NT2/D1 (cell line): ENCODE measurements around the gene DOCK11.

ENCODE experiments used
- DNase-seq: peaks from one replicate; pipeline ENCODE4 v3.0.0-alpha.2; 2011; ENCODE audit warnings: low read depth, low spot score
- H3K27me3 ChIP-seq: 2 replicates; pipeline ENCODE4 v1.6.0; 2011; ENCODE audit warnings: mild to moderate bottlenecking; ENCODE audit not compliant: insufficient read length, insufficient read depth
- H3K36me3 ChIP-seq: 2 replicates; pipeline ENCODE4 v1.6.1; 2011; ENCODE audit warnings: mild to moderate bottlenecking, low read length, mixed read lengths; ENCODE audit not compliant: insufficient read depth, insufficient read length
- H3K4me1 ChIP-seq: 2 replicates; pipeline ENCODE4 v1.5.1; 2011; ENCODE audit not compliant: insufficient read depth, insufficient read length
- H3K4me3 ChIP-seq: 2 replicates; pipeline ENCODE4 v1.5.1; 2011; ENCODE audit warnings: low read depth; ENCODE audit not compliant: insufficient read length
- H3K9ac ChIP-seq: 2 replicates; pipeline ENCODE4 v1.6.0; 2011; ENCODE audit warnings: low read depth; ENCODE audit not compliant: insufficient read length
- H3K9me3 ChIP-seq: 2 replicates; pipeline ENCODE4 v1.5.1; 2011; ENCODE audit warnings: mild to moderate bottlenecking, low read length; ENCODE audit not compliant: insufficient read depth
- SUZ12 ChIP-seq: IDR thresholded peaks from 2 replicates; pipeline ENCODE4 v1.6.1; 2011; ENCODE audit not compliant: insufficient read length, insufficient read depth; ENCODE audit errors: extremely low read depth
- YY1 ChIP-seq: IDR thresholded peaks from 2 replicates; pipeline ENCODE4 v1.6.1; 2011; ENCODE audit not compliant: insufficient read length, insufficient read depth
- ZNF274 ChIP-seq: IDR thresholded peaks from 2 replicates; pipeline ENCODE4 v1.6.1; 2011; ENCODE audit warnings: mild to moderate bottlenecking, low read depth, low read length

DOCK11 gene

DNA sequence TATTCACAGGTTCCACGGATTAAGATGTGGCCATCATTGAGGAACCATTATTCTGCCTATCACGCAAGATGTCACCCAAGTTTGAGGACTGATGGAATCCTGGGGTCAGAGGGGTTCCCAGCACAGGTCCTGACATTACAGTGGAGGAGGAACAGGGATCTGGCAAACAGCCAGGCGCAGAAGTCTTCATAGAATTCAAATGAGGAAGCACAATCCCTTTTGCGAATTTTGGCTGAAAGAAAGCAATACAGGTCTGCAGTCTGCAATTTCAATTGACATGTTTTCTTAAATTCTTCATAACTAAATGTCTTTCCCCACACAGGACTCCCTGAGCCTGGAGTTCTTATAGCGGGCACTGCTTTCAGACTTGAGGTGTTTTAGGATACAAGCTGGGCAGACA is 14.5 kb downstream of the DOCK11 start:
- Histone ChIP-seq H3K4me1 (no peaks in the 10 kb centered on the region), H3K4me3 (no peak overlapping the region), H3K9me3 (peaks cover 12% of the 10 kb centered on the region; the same call in 1 of the 2 replicates), H3K27me3 (no peaks in the 10 kb centered on the region), H3K36me3 (no peaks in the 10 kb centered on the region), H3K9ac (no peak overlapping the region)
- TF ChIP-seq YY1 (no peak), SUZ12 (no peak), ZNF274 (no peak)
- DNase-seq, result no peak

DNA sequence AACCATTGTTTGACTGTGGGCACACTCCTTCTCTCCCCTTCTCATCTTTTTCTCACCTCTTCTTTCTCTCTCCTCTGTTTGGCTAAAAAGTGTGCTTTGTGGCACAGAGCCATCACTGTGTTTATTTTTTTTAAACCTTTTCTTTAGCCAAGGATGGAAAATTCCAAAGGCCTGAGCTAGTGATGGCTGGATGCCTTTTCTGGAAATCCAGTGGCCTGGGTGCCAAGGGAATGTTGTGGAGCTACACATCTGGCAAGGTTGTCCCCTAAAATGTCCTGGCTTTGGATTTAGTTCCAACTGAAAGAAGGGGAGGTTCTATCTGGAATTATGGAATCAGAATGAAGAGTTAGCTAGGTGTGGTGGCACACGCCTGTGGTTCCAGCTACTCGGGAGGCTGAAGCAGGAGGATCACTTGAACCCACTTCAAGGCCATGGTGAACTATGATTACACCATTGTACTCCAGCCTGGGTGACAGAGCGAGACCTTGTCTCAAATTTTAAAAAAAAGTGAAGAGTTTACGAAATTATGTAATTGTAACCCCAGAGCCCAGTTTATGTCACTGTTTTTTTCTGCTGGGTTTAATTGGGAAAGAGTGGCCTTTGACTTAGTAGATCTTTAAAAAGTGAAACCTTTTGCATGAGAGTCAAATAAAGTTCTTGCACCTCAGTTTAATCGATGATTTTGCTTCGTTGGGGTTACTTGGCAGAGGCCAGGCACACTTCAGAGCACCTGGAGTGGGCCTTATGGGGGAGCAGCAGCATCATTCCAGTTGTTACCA is 17.7 kb downstream of the DOCK11 start:
- DNase-seq, result no peak
- Histone ChIP-seq H3K27me3 (no peaks in the 10 kb centered on the region), H3K4me1 (no peaks in the 10 kb centered on the region), H3K4me3 (no peak overlapping the region), H3K9me3 (peaks cover 12% of the 10 kb centered on the region; the same call in 1 of the 2 replicates), H3K9ac (no peak overlapping the region), H3K36me3 (no peaks in the 10 kb centered on the region)
- TF ChIP-seq ZNF274, result no peak
- no peak for TF ChIP-seq SUZ12
- no peak for TF ChIP-seq YY1

DNA sequence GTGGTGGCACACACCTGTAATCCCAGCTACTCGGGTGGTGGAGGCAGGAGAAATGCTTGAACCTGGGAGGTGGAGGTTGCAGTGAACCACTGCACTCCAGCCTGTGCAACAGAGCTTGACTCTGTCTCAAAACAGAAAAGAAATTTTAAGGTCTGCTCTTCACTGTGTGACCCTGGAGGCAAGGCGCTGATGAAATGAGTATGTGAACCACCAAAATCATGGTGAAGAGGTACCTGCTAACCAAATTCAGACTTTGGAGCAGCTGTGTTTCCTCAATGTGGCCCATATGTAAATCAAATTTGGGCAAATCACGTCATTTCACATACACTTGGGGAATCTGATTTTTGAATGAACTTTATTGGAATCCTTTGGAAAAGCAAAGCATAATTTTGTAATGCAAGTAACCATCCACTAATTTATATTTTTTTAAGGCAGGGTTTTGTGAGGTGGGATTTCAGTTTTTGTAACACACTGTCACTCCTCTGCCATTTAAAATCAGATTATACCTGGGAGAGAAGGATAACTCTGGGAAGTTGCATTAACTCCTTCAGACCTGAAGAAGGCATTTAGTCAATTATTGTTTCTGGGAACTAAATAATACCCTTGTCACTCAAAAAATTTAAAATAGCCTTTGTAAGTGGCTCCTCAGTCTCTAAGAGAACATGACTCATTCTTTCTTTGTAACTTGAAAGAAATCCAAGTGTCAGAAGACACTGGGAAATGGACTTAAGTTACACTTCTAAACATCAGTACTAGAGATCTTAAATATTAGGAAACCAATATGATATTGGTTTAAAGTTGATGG is 24.0 kb downstream of the DOCK11 start:
- Histone ChIP-seq H3K27me3 (no peaks in the 10 kb centered on the region), H3K4me3 (no peak overlapping the region), H3K4me1 (no peaks in the 10 kb centered on the region), H3K9me3 (peaks cover 4% of the 10 kb centered on the region; the same call in 1 of the 2 replicates), H3K36me3 (no peaks in the 10 kb centered on the region), H3K9ac (no peak overlapping the region)
- TF ChIP-seq YY1 (no peak), SUZ12 (no peak), ZNF274 (no peak)
- DNase-seq, result no peak

DNA sequence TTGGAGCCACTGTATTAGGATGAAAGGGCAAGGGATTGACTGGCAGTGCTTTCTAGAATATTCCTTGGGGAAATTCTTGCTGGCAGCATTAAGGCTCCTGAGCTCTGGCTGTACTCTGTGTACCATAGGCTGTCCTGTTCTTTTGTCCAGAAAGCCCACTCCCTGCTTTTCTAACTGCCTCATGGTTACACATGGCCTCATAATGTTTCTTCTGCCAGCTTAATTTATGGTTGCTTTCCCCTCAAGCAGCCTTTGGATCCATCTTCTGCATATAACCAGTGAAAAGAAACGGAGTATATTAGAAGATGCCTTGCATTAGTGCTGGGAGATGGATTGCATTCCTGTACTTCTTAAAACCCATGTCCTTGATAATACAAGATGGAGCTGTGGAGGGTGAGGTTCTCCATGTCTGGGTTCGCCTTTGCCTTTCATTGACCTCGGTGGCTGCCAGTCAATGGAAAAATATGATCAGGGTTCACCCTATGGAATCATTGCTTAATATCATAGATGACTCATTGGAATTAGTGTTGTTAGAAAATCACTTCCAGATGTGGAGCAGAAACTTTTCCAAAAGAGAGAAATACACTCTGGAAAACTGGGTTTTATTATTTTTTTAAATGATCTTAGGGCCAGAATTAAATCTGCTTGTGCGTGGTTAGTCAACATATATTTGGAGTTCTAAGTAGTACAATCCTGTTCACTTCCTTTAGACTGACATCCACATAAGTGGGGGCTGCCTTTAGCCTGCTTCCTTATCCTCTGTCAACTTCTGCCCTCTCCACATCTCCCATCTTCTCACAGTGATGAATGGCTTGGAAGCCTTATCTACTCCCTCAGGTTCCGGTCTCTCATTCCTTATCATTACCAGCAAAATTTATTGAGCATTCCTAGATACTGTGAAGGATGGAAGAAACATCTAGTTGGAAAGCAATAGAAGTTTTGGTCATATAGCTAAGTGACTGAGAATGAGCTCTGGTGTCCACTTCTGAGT is 24.9 kb downstream of the DOCK11 start:
- no peak overlapping the region for H3K9ac ChIP-seq
- no peak overlapping the region for H3K4me3 ChIP-seq
- H3K9me3 ChIP-seq, result no peaks in the 10 kb centered on the region
- H3K36me3 ChIP-seq, result no peaks in the 10 kb centered on the region
- H3K27me3 ChIP-seq, result no peaks in the 10 kb centered on the region
- H3K4me1 ChIP-seq, result no peaks in the 10 kb centered on the region
- TF ChIP-seq ZNF274 (no peak), SUZ12 (no peak), YY1 (no peak)
- no peak for DNase-seq

DNA sequence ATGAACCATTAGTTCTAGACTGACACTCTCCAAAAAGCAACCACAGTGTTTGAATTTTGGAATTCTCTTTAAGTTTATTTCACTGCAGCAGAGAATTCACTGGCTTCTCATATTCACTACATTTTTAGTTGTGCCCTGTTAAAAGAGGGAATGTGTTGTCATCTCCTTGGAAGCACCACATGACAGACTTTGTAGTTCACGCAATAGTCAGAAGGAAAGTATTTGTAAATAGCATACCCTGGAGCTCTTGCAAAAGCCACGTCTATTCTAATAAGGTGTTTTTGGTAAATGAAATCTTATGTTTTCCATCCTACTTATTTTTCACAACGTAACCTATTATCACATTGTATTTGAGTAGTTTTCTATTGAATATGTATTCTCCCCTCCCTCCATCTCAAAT is 25.8 kb downstream of the DOCK11 start:
- DNase-seq, result no peak
- Histone ChIP-seq H3K4me1 (no peaks in the 10 kb centered on the region), H3K9ac (no peak overlapping the region)

DNA sequence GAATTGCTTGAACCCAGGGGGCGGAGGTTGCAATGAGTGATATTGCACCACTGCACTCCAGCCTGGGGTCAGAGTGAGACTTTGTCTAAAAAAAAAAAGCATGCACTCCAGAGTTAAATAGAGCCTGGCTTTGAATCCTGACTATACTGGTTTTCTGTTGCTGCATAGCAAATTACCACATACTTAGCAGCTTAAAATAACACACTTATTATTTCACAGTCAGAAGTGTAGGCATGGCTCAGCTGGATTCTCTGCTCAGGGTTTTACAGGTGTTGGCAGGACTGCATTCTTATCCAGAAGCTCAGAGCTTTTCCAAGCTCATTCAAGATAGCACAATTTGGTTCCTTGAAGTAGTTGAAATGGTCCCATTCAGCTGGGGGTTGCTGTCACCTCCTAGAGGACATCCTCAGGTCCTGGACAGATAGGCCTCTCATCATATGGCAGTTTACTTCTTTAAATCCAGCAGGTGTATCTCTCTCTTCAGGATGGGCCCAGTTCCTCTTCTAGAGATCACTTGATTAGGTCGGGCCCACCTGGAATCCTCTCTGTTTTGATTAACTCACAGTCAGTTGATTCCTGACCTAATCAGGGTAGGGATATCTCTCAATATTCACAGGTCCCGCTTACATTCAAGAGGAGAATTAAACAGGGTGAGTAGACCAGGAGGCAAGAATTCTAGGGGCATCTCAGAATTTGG is 26.8 kb downstream of the DOCK11 start:
- TF ChIP-seq SUZ12 (no peak), ZNF274 (no peak), YY1 (no peak)
- no peaks in the 10 kb centered on the region for H3K9me3 ChIP-seq
- H3K27me3 ChIP-seq, result no peaks in the 10 kb centered on the region
- no peak for DNase-seq
- H3K36me3 ChIP-seq, result no peaks in the 10 kb centered on the region
- H3K4me1 ChIP-seq, result no peaks in the 10 kb centered on the region
- no peak overlapping the region for H3K9ac ChIP-seq
- no peak overlapping the region for H3K4me3 ChIP-seq

More for the DNA sequence above, 25.8 kb downstream of the DOCK11 start:
- no peaks in the 10 kb centered on the region for H3K36me3 ChIP-seq
- no peaks in the 10 kb centered on the region for H3K9me3 ChIP-seq
- no peak for TF ChIP-seq SUZ12
- TF ChIP-seq YY1, result no peak
- no peak for TF ChIP-seq ZNF274
- no peaks in the 10 kb centered on the region for H3K27me3 ChIP-seq
- H3K4me3 ChIP-seq, result no peak overlapping the region
